B cell (primary cell): Measurements from ENCODE around the gene TAGLN2. TPM values are rescaled to one million over a fixed set of nuclear protein-coding genes. Genes with fewer than 3 reads are reported as not detected.
A peak's percentile ranks its signal among the peaks of the same experiment; 100 is the strongest.

Source experiments
- ATAC-seq: fragments of 200-7000 bp; cut with Tn5 transposase; one replicate; pipeline ENCODE4 v1.10.0; 2021; ENCODE audit warnings: low read depth, mild to moderate bottlenecking, moderate number of reproducible peaks, moderate library complexity
- CTCF ChIA-PET: fragments of 350-600 bp; sonication (Branson Sonifier 250); formaldehyde crosslinking; loops from one replicate; lab custom pipeline; 2021; ENCODE audit warnings: antibody characterized with exemption, inconsistent platforms; lab: Charles Lee
- POLR2A ChIA-PET: fragments of 350-600 bp; sonication (Branson Sonifier 250); formaldehyde crosslinking; loops from one replicate; lab custom pipeline; 2021; ENCODE audit warnings: antibody characterized with exemption; lab: Charles Lee
- DNase-seq: peaks from one replicate; pipeline ENCODE4 v3.0.0; 2013
- H2AFZ ChIP-seq: 2 replicates; pipeline ENCODE4 v1.6.1; 2012; ENCODE audit warnings: mild to moderate bottlenecking, low read depth, low read length; ENCODE audit not compliant: insufficient read depth, poor library complexity, severe bottlenecking
- H3K27ac ChIP-seq, 2 donors: 1 replicate in 1 of 2; 2 replicates in 1 of 2; pipeline ENCODE4 v1.5.1; 2012 to 2013; ENCODE audit warnings: low read length in 2 of 2, mild to moderate bottlenecking in 2 of 2, moderate library complexity in 1 of 2
- H3K27me3 ChIP-seq, 4 experiments: fragments of 200-600 bp in 1 of 4; sonication (generic) in 1 of 4; replicated peaks in 1 of 4; 1 replicate in 2 of 4; 2 replicates in 2 of 4; pipeline versions ENCODE4 v1.6.1 to v1.7.0; 2013 to 2016; ENCODE audit warnings: low read length in 3 of 4, mild to moderate bottlenecking in 2 of 4, mixed read lengths in 1 of 4, moderate library complexity in 1 of 4; ENCODE audit not compliant: insufficient read depth in 4 of 4, control insufficient read depth in 3 of 4; ENCODE audit errors: control extremely low read depth in 1 of 4
- H3K36me3 ChIP-seq, 2 experiments: replicated peaks in 1 of 2; 1 replicate in 1 of 2; 2 replicates in 1 of 2; pipeline versions ENCODE4 v1.6.1 to v1.7.1; 2013; ENCODE audit warnings: low read length in 1 of 2; ENCODE audit not compliant: insufficient read depth in 2 of 2, control insufficient read depth in 1 of 2; ENCODE audit errors: control extremely low read depth in 1 of 2, extremely low read depth in 1 of 2
- H3K4me1 ChIP-seq, 2 donors: fragments of 200-600 bp in 1 of 2; sonication (generic) in 1 of 2; 1 replicate in 1 of 2; 2 replicates in 1 of 2; pipeline versions ENCODE4 v1.5.1 to v1.6.1; 2013 to 2017; ENCODE audit warnings: low read length in 2 of 2; ENCODE audit not compliant: control insufficient read depth in 2 of 2, insufficient read depth in 2 of 2
- H3K4me2 ChIP-seq: replicated peaks from 2 replicates; pipeline ENCODE3; 2012; ENCODE audit warnings: mild to moderate bottlenecking, low read depth, low read length; ENCODE audit not compliant: poor library complexity, severe bottlenecking
- H3K4me3 ChIP-seq, 5 experiments: fragments of 200-600 bp in 1 of 5; sonication (generic) in 1 of 5; 1 replicate in 3 of 5; 2 replicates in 2 of 5; pipeline versions ENCODE4 v1.5.1 to v1.7.0; 2011 to 2016; ENCODE audit warnings: low read length in 4 of 5, mild to moderate bottlenecking in 4 of 5, low read depth in 2 of 5, control low read depth in 1 of 5, moderate library complexity in 1 of 5; ENCODE audit not compliant: insufficient read depth in 1 of 5; ENCODE audit errors: control extremely low read depth in 1 of 5, extremely low read depth in 1 of 5
- H3K79me2 ChIP-seq: fragments of 200-600 bp; sonication (generic); one replicate; pipeline ENCODE4 v1.6.0; 2016; ENCODE audit warnings: low read length; ENCODE audit not compliant: control insufficient read depth, insufficient read depth
- H3K9ac ChIP-seq: fragments of 200-600 bp; sonication (generic); 2 replicates; pipeline ENCODE4 v1.6.1; 2017; ENCODE audit warnings: mild to moderate bottlenecking, low read length, moderate library complexity
- H3K9me3 ChIP-seq, 3 donors: one replicate each; pipeline versions ENCODE4 v1.6.1 to v1.7.1; 2013; ENCODE audit warnings: low read length in 2 of 3; ENCODE audit not compliant: control insufficient read depth in 2 of 3, insufficient read depth in 1 of 3; ENCODE audit errors: control extremely low read depth in 1 of 3
- H4K20me1 ChIP-seq: 2 replicates; pipeline ENCODE4 v1.6.0; 2012; ENCODE audit warnings: mild to moderate bottlenecking, low read length; ENCODE audit not compliant: insufficient read depth, control insufficient read depth, poor library complexity, severe bottlenecking
- H3K27ac Mint-ChIP-seq: one replicate; pipeline ENCODE4 v1.8.0; 2021; ENCODE audit warnings: mixed read lengths
- H3K27me3 Mint-ChIP-seq: one replicate; pipeline ENCODE4 v1.8.0; 2021; ENCODE audit warnings: mixed read lengths
- H3K4me1 Mint-ChIP-seq: one replicate; pipeline ENCODE4 v1.8.0; 2021; ENCODE audit warnings: mixed read lengths
- H3K4me3 Mint-ChIP-seq: one replicate; pipeline ENCODE4 v1.8.0; 2021; ENCODE audit warnings: mixed read lengths
- H3K9me3 Mint-ChIP-seq: one replicate; pipeline ENCODE4 v1.8.0; 2022; ENCODE audit warnings: mixed read lengths; ENCODE audit not compliant: insufficient read depth
- CTCF ChIP-seq: fragments of 200-600 bp; IDR thresholded peaks from one replicate; pipeline ENCODE4 v1.8.0; 2022; ENCODE audit warnings: antibody characterized with exemption, mild to moderate bottlenecking
- EZH2 ChIP-seq: IDR thresholded peaks from 2 replicates; pipeline ENCODE4 v1.6.1; 2012; ENCODE audit warnings: borderline replicate concordance, low read depth, mild to moderate bottlenecking, moderate library complexity, low read length; ENCODE audit not compliant: insufficient read depth, poor library complexity, severe bottlenecking
- WGBS: methylation state at CpG from one replicate; pipeline ENCODE4 v1.1.5; 2013; ENCODE audit warnings: missing lambda C conversion rate; ENCODE audit not compliant: insufficient coverage; 5-methylcytosine and 5-hydroxymethylcytosine counted together
- intact Hi-C: fragments of 100-400 bp; cut with micrococcal nuclease; formaldehyde crosslinking; loops from one replicate; pipeline ENCODE4 v1.10.0; 2022
- polyA plus RNA-seq: library from polyadenylated mRNA; depleted of rRNA; stranded (reverse); fragments of >200 nt; gene quantifications from 2 replicates; pipeline ENCODE4 v1.2.3, GENCODE V29; 2012
- total RNA-seq, 2 donors: library from RNA; stranded (reverse); fragments of 120-200 nt in 1 of 2; gene quantifications; 1 replicate in 1 of 2; 2 replicates in 1 of 2; pipeline versions ENCODE4 v1.2.3 to v1.2.4, GENCODE V29; 2013 to 2022

TAGLN2 gene
- total and polyA plus RNA-seq, 2 donors (not counting 1 experiment from before 2014, with no cell fraction given): 342 to 721 TPM

GRCh38 chr1:159921700-159922504, 3.4 kb downstream of the TAGLN2 start:
- Mint-ChIP-seq H3K4me1 (peaks cover 71% of the 10 kb centered on the region), H3K4me3 (peak overlapping the region; percentile 96), H3K9me3 (no peaks in the 10 kb centered on the region), H3K27me3 (no peaks in the 10 kb centered on the region), H3K27ac (peak overlapping the region; percentile 99)
- DNase-seq: no peak
- Histone ChIP-seq H3K36me3 (peaks cover 4 to 48% of the 10 kb centered on the region in 2 experiments), H3K9me3 (peaks cover 0 to 4% (median 0%) of the 10 kb centered on the region in 3 donors), H3K27me3 (no peaks in the 10 kb centered on the region), H3K9ac (peak overlapping the region; percentile 97), H3K79me2 (peaks cover 73% of the 10 kb centered on the region), H3K4me2 (peak overlapping the region; percentile 99), H3K27ac (peak overlapping the region; percentile 98 to 100), H3K4me1 (peaks cover 45 to 58% of the 10 kb centered on the region in 2 donors), H3K4me3 (peak overlapping the region; percentile 81 to 100 (median 99)), H4K20me1 (peaks cover 38% of the 10 kb centered on the region), H2AFZ (no peak overlapping the region)
- no peak for TF ChIP-seq EZH2
- no peak for TF ChIP-seq CTCF
- WGBS: 12% methylated on average over 13 of the region's 18 CpGs
- ATAC-seq: no peak
- CTCF ChIA-PET: interaction anchor here (0.8 to 8.7 kb wide), 7 partner anchors 9 to 156 kb away, joined by 3 to 81 read pairs (median 7); no protein-coding TSS in a partner anchor
- POLR2A ChIA-PET: interaction anchor here (1.0 to 1.6 kb wide), 3 partner anchors 24 to 68 kb away, joined by 3 read pairs; partner anchors contain the start of gene IGSF9
- intact Hi-C loops: loop anchor here (5.0 to 10.0 kb wide), 3 partner anchors 175 to 1823 kb away; partner anchors contain the start of genes DUSP12, IGSF8 and USF1
